Spleen (tissue), 11 donors: ENCODE results near the gene MED13L. TPM values are rescaled to one million over a fixed set of nuclear protein-coding genes. Genes with fewer than 3 reads are reported as not detected.
A peak's percentile ranks its signal among the peaks of the same experiment; 100 is the strongest.

Experiments used
- DNase-seq: peaks from one replicate; pipeline ENCODE4 v3.0.0-alpha.2; 2020
- H3K27ac ChIP-seq, 8 donors: fragments of 200-600 bp; sonication (generic) in 7 of 8; 1 replicate in 4 of 8; 2 replicates in 4 of 8; pipeline versions ENCODE4 v1.5.0 to v1.8.0; 2016 to 2021; ENCODE audit warnings: inconsistent platforms in 4 of 8, mild to moderate bottlenecking in 4 of 8, moderate library complexity in 1 of 8
- H3K27me3 ChIP-seq, 7 donors: fragments of 200-600 bp; sonication (generic) in 6 of 7; replicated peaks in 1 of 7; 1 replicate in 4 of 7; 2 replicates in 3 of 7; pipeline versions ENCODE4 v1.5.0 to v1.8.0; 2016 to 2021; ENCODE audit warnings: inconsistent platforms in 3 of 7, mild to moderate bottlenecking in 1 of 7
- H3K36me3 ChIP-seq, 6 donors: fragments of 200-600 bp; sonication (generic) in 5 of 6; 1 replicate in 4 of 6; 2 replicates in 2 of 6; pipeline versions ENCODE4 v1.5.0 to v1.8.0; 2016 to 2021; ENCODE audit warnings: inconsistent platforms in 2 of 6
- H3K4me1 ChIP-seq, 6 donors: fragments of 200-600 bp; sonication (generic) in 5 of 6; 1 replicate in 3 of 6; 2 replicates in 3 of 6; pipeline versions ENCODE4 v1.5.0 to v1.8.0; 2016 to 2021; ENCODE audit warnings: inconsistent platforms in 3 of 6
- H3K4me3 ChIP-seq, 8 donors: fragments of 200-600 bp; sonication (generic) in 7 of 8; 1 replicate in 4 of 8; 2 replicates in 4 of 8; pipeline versions ENCODE4 v1.5.0 to v1.8.0; 2016 to 2021; ENCODE audit warnings: inconsistent platforms in 4 of 8, mild to moderate bottlenecking in 4 of 8, moderate library complexity in 2 of 8
- H3K9me3 ChIP-seq, 8 donors: fragments of 200-600 bp; sonication (generic) in 7 of 8; 1 replicate in 4 of 8; 2 replicates in 4 of 8; pipeline versions ENCODE4 v1.5.0 to v1.8.0; 2016 to 2021; ENCODE audit warnings: inconsistent platforms in 4 of 8
- POLR2A ChIP-seq, 3 donors: fragments of 450-650 bp; IDR thresholded peaks; one replicate each; pipeline ENCODE4 v1.5.1; 2017; ENCODE audit warnings: antibody characterized with exemption in 3 of 3, mild to moderate bottlenecking in 1 of 3
- POLR2AphosphoS5 ChIP-seq, 3 donors: sonication (generic); formaldehyde crosslinking; IDR thresholded peaks; one replicate each; pipeline ENCODE4 v1.5.1; 2017; ENCODE audit warnings: antibody characterized with exemption in 3 of 3
- WGBS, 5 donors: extraction: QIAGEN DNeasy Blood & Tissue Kit in 3 of 5; methylation state at CpG; one replicate each; pipeline versions ENCODE4 v1.1.5 to v1.1.7; 2013 to 2018; 5-methylcytosine and 5-hydroxymethylcytosine counted together
- intact Hi-C: fragments of 100-400 bp; cut with DNase I; formaldehyde crosslinking; loops from one replicate; pipeline ENCODE4 v1.15.0; 2023; ENCODE audit warnings: low total_unique reads
- polyA plus RNA-seq, 3 donors: library from polyadenylated mRNA; stranded (reverse); fragments of 200-250 nt; gene quantifications; one replicate each; pipeline ENCODE4 v1.2.1, GENCODE V29; 2013
- total RNA-seq, 7 donors: library from RNA; depleted of rRNA in 3 of 7; stranded (reverse); fragments of >200 nt in 3 of 7; fragmentation: NEBNext Ultra II Directional in 4 of 7; extraction: Animal tissue kit (Norgen Biotek cat#: 25700) in 4 of 7; gene quantifications; one replicate each; pipeline versions ENCODE4 v1.1.0 to v1.2.1, GENCODE V29; 2016 to 2021
- TF ChIP-seq, protein P1 (sequence below), 11 experiments: fragments of 200-600 bp in 7 of 11; fragments of 450-650 bp in 4 of 11; sonication (generic) in 4 of 11; IDR thresholded peaks in 8 of 11; conservative IDR thresholded peaks in 3 of 11; 1 replicate in 7 of 11; 2 replicates in 4 of 11; pipeline versions ENCODE4 v1.4.0 to v1.8.0; 2016 to 2021; ENCODE audit warnings: antibody characterized with exemption in 11 of 11, inconsistent platforms in 4 of 11, mild to moderate bottlenecking in 1 of 11
- donor health status: healthy with polysubstance abuse.
- donor health status: DM: no; HTN: no; CAD: no; lungs with moderate emphysema.
- donor health status: DM: no; HTN: no; CAD: no.
- donor health status: Bipolar disorder and iron deficiency.
- donor health status: healthy.
- donor health status: DM: no; HTN: no; CAD: no.
- donor health status: DM: yes; HTN: yes; CAD: no.

Gene MED13L
- total and polyA plus RNA-seq, 10 donors, result 13.4 to 255 (median 185) TPM

DNA sequence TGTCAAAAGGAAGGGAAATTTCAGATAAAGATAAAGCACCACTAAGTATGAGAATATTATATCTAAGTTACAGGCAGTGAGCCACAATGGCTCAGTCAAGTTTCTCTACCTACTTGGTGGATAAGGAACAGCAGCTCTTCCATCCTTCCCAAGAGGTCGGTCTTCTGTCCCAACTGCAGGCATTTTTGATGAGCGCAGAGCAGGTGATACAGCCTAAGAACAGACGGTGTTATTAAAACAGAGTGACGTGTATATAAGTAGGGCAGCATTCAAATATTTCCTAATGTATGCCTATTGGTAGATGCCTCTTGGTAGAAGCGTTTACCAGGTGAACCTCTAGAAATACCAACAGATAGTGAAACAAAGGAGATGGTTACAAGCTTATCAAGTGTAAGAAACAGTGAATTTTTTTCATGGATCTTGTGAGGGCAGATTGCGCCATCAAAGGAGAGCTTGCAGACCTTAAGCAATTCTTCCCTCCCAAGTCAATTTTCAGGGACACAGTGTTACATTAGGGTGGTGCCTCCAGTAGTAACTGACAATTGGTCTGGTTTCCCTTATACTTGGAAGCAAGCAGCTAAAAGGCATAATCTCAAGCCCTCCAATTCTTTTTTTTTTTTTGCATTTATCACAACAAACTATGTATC is 274.5 kb downstream of the MED13L start:
- Histone ChIP-seq H3K9me3 (no peaks in the 10 kb centered on the region), H3K36me3 (peaks cover 0 to 91% (median 53%) of the 10 kb centered on the region in 6 donors), H3K4me3 (no peak overlapping the region), H3K4me1 (peaks cover 0 to 21% (median 5%) of the 10 kb centered on the region in 6 donors), H3K27ac (no peak overlapping the region), H3K27me3 (no peaks in the 10 kb centered on the region)
- intact Hi-C loops, result no loop called here
- TF ChIP-seq, protein P1, sequence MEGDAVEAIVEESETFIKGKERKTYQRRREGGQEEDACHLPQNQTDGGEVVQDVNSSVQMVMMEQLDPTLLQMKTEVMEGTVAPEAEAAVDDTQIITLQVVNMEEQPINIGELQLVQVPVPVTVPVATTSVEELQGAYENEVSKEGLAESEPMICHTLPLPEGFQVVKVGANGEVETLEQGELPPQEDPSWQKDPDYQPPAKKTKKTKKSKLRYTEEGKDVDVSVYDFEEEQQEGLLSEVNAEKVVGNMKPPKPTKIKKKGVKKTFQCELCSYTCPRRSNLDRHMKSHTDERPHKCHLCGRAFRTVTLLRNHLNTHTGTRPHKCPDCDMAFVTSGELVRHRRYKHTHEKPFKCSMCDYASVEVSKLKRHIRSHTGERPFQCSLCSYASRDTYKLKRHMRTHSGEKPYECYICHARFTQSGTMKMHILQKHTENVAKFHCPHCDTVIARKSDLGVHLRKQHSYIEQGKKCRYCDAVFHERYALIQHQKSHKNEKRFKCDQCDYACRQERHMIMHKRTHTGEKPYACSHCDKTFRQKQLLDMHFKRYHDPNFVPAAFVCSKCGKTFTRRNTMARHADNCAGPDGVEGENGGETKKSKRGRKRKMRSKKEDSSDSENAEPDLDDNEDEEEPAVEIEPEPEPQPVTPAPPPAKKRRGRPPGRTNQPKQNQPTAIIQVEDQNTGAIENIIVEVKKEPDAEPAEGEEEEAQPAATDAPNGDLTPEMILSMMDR (IDR thresholded peaks at IDR 0.05 in 8 of 11, conservative IDR thresholded peaks at IDR 0.05 in 3 of 11), result no peak
- TF ChIP-seq POLR2AphosphoS5 (IDR thresholded peaks at IDR 0.05) (no peak), POLR2A (IDR thresholded peaks at IDR 0.05) (no peak)
- 92 to 99% (median 97%) methylated on average over 6 of the region's 6 CpGs for WGBS, 5 donors
- DNase-seq, result no peak

DNA sequence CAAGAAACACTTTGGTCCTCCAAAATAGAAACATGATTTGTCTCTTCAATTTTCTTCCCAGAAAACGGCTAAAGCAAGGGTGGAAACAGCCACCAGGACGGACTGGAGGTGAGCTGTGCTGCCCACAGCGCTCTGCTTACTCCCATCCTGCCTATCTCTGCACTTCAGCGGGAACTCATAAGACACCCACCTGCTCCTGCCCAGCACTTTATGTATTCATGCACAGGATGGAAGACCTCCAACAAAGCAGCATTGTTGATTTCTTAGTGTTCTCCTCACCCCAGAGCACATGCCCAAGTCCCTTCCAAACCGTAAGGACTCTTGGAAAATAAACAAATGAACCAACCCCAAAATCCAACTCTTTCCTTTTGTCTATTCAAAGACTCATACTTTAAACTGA is 277.2 kb downstream of the MED13L start:
- 87 to 93% (median 90%) methylated on average over 5 of the region's 5 CpGs for WGBS, 5 donors
- no peak for DNase-seq
- Histone ChIP-seq H3K9me3 (no peaks in the 10 kb centered on the region), H3K27me3 (no peaks in the 10 kb centered on the region), H3K36me3 (peaks cover 0 to 88% (median 52%) of the 10 kb centered on the region in 6 donors), H3K27ac (no peak overlapping the region), H3K4me1 (peaks cover 0 to 26% (median 6%) of the 10 kb centered on the region in 6 donors), H3K4me3 (no peak overlapping the region)
- intact Hi-C loops, result no loop called here
- no peak for TF ChIP-seq POLR2A (IDR thresholded peaks at IDR 0.05)
- TF ChIP-seq, protein P1 (IDR thresholded peaks at IDR 0.05 in 8 of 11, conservative IDR thresholded peaks at IDR 0.05 in 3 of 11), result no peak
- no peak for TF ChIP-seq POLR2AphosphoS5 (IDR thresholded peaks at IDR 0.05)

DNA sequence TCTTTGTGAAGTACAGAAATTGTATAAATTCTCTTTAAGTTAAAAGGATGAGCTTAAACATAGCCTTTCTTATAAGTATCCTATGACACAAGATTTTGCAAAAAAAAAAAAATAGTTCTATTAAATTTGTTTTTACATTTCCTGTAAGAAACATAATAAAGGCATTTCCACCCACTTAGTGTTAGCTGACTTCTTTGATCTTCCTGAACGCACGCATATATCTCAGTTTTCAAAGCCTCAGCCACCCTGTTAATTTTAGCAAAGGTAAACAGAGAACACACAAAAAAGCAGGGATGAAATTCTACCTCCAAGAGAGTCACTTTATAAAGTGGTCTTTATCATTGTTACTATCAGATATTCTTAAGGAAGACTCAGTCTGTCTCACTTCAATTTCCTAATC is 277.9 kb downstream of the MED13L start:
- peaks cover 0 to 88% (median 53%) of the 10 kb centered on the region in 6 donors for H3K36me3 ChIP-seq
- H3K4me1 ChIP-seq, result peaks cover 0 to 26% (median 6%) of the 10 kb centered on the region in 6 donors
- 69 to 80% (median 73%) methylated on average over 2 of the region's 2 CpGs for WGBS, 5 donors
- intact Hi-C loops, result loop anchor here (10.0 kb wide), 1 partner anchor 605 kb away; no protein-coding TSS in a partner anchor
- no peak overlapping the region for H3K27ac ChIP-seq
- no peak for TF ChIP-seq POLR2AphosphoS5 (IDR thresholded peaks at IDR 0.05)
- TF ChIP-seq, protein P1 (IDR thresholded peaks at IDR 0.05 in 8 of 11, conservative IDR thresholded peaks at IDR 0.05 in 3 of 11), result no peak
- no peak for TF ChIP-seq POLR2A (IDR thresholded peaks at IDR 0.05)
- DNase-seq, result no peak
- no peaks in the 10 kb centered on the region for H3K27me3 ChIP-seq
- no peak overlapping the region for H3K4me3 ChIP-seq
- H3K9me3 ChIP-seq, result no peaks in the 10 kb centered on the region

DNA sequence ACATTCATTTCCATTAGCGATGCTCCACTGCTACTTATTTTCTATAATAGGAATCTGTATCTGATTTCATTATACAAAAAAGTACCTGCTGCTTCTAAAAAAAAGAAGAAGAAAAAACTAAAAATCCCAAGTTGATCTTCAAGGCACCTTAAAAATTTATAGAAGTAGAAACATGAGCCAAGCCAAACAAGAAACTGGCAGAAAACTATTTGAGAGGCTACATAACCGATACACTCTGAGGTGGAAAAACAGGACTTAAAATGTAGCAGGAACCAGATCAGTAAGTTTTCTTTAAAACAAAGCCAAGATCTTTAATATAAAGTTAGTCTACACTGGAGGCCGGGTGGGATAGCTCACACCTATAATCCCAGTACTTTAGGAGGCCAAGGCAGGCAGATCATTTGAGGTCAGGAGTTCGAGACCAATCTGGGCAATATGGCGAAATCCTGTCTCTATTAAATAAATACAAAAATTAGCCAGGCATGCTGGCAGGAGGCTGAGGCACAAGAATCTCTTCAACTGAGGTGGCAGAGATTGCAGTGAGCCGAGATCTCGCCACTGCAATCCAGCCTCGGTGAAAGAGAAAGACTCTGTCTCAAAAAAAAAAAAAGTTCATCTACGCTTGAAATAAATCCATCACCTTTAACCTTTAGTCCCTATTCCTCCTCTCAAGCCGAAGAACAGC is 278.6 kb downstream of the MED13L start:
- TF ChIP-seq, protein P1 (IDR thresholded peaks at IDR 0.05 in 8 of 11, conservative IDR thresholded peaks at IDR 0.05 in 3 of 11), result no peak
- Histone ChIP-seq H3K36me3 (peaks cover 0 to 88% (median 55%) of the 10 kb centered on the region in 6 donors), H3K27ac (peak overlapping the region in 1 of 8 donors; percentile 14), H3K27me3 (no peaks in the 10 kb centered on the region), H3K9me3 (no peaks in the 10 kb centered on the region), H3K4me1 (peaks cover 0 to 26% (median 6%) of the 10 kb centered on the region in 6 donors), H3K4me3 (no peak overlapping the region)
- WGBS, 5 donors, result 88 to 94% (median 89%) methylated on average over 10 of the region's 10 CpGs
- DNase-seq, result no peak
- intact Hi-C loops, result loop anchor here (10.0 kb wide), 1 partner anchor 606 kb away; no protein-coding TSS in a partner anchor
